ENCODE results near the gene DYRK4.

DNA sequence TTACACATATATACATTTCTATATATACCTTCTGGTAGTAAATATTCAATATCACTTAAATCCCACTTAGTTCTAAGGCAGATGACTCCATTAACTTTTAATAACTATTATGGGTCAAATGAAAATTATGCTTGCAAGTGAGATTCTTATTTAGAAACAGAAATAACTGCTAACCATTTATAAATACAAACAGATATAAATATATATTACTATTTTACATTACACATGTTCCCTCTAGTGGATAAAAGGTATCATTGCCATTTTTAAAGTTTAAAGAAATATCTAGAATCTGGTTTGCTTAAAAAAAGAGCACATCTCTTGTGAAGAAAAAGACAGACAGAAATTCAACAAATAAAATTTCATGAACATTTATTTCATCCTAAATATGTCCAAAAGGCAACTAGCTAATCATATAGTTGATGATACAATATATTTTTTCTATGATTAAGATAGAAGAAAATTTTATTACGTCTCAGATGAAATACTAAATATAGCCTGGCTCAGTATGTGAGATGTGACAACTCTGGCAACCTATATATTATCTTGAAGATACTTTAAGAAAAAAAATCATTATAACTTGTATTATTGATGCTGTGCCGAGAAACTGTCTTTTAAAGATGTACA, 35.0 kb upstream of the DYRK4 start:
- TF ChIP-seq CTCF (IDR thresholded peaks at IDR 0.05) (peak in 5 of 6 experiments; percentile 11 to 64 (median 55)), POLR2A (IDR thresholded peaks at IDR 0.05) (no peak)
